OCI-M2 (cell line): ENCODE data around the gene HSD11B1L.

Experiments
- DNase-seq: peaks from one replicate; lab custom pipeline; 2025; ENCODE audit not compliant: unreplicated experiment; lab: John Stamatoyannopoulos, UW

Gene HSD11B1L

DNA sequence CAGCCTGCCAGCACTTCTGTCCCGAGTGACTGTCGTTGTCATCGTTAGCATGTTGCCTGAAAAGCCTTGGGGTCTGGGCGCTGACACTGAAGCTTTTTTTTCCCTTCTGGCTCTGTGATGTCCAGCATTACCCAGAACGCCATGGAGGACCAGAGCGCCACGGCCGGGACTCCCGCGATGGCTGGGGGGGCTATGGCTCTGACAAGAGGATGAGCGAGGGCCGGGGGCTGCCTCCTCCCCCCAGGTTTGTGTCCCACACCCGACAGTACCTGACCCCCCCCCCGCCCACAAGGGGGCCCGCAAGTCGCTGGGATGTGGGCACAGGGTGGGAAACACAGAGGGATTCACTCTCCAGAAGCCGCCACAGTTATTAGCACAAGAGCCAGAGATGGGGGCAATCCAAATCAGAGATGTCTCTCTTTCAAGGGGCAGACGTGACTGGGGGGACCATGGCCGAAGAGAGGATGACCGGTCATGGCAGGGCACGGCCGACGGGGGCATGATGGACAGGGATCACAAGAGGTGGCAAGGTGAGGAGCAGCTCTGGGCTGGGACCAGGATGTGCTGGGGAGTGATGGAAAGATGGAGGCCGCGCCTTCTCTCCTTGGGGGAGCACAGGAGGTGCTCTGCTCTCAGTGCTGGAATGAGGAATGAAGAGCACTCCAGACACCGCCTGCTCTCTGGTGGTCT lies 13.8 kb upstream of the HSD11B1L start:
- DNase-seq = no peak

DNA sequence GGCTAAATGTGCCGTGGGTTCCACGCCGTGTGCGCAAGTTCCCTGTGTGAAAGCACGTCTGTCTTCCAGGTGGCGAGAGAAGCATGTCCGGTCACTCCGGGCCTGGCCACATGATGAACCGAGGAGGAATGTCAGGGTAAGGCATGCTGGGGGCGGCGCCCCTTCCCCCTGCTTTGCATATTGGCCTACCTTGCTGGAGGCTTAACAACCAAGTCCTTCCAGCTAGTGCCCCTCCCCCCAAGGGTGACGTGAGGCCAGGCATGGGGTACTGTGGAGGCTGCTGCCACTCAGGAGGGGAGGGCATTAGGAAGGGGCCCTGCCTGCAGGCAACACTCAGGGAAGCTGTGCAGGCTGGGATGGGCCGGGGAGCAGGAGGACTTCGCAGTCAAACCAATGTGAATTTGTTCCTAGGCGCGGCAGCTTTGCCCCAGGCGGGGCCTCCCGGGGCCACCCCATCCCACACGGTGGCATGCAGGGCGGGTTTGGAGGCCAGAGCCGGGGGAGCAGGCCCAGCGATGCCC lies 13.0 kb upstream of the HSD11B1L start:
- no peak for DNase-seq

DNA sequence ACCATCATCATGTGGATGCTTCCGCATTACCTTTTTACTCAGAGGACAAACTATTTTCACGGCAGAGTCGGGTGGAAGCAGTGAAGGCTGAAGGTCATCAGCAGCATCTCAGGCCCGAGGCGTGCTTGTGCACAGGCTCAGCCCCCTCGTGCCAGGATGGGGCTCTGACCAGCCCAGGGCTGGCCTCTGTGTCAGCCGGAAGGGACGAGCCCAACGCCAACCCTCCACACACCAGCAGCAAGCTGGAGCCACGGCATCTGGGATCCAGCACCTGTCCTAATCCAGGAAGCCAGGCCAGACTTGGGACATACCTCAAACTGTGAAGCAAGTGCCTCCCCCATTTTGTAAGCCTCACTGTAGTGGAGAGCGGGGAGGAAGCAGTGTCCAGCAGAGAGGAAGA lies 11.6 kb upstream of the HSD11B1L start:
- no peak for DNase-seq

DNA sequence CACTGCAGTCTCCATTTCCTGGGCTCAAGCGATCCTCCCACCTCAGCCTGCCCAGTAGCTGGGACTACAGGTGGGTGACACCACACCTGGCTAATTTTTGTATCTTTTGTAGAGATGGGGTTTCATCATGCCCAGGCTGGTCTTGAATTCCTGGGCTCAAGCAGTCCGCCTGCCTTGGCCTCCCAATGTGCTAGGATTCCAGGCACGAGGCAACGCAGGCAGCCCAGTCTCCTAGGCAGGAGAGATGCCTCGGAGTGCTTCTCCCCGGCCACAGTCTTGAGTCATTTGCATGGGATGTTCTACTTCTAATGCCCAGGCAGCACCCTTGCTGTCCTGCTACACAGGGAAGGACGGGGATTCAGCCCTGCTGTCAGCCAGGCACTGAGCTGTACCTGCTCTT lies 9.2 kb upstream of the HSD11B1L start:
- no peak for DNase-seq

DNA sequence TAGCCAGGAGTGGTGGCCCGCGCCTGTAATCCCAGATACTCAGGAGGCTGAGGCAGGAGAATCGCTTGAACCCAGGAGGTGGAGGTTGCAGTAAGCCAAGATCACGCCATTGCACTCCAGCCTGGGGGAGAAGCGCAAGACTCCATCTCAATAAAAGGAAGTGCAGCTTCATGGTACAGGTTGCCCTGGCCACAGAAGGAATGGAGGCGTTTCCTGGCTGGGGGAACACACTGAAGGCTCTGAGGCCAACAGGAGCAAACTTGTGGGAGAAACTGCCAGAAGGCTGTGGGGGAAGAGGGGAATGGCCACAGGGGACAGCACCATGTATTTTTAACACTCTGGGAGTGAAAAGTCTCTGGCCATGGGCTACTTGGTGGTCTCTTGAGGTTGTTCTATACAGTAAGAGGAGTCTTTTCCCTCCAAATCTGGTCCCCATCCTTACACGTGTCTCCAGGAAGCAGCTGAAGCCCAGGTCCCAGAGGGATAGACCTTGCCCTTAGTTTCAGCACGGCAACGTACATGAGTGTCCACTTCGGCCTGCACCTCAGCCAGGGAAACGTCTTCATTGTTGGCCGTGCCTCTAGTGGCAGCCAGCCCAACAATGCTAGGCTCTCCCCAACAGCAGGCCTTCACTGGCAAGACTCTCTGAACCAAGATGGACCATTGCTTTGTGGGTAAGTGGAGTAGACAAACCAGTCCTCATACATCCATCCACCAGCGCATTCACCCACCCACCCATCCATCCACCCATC lies 7.9 kb upstream of the HSD11B1L start:
- DNase-seq = no peak

GRCh38 chr19:5673752-5674151 lies 7.1 kb upstream of the HSD11B1L start:
- no peak for DNase-seq

- DNase-seq = no peak
Measured at GRCh38 chr19:5674714-5675113, 6.1 kb upstream of the HSD11B1L start.

GRCh38 chr19:5676105-5676771 lies 4.6 kb upstream of the HSD11B1L start:
- DNase-seq = no peak

GRCh38 chr19:5676772-5677105 lies 4.1 kb upstream of the HSD11B1L start:
- no peak for DNase-seq

- DNase-seq = no peak
Measured at GRCh38 chr19:5677136-5677535, 3.7 kb upstream of the HSD11B1L start.

- no peak for DNase-seq
Measured at GRCh38 chr19:5677580-5677979, 3.2 kb upstream of the HSD11B1L start.

- no peak for DNase-seq
Measured at GRCh38 chr19:5678071-5678718, 2.6 kb upstream of the HSD11B1L start.

GRCh38 chr19:5679289-5680083 lies 1.3 kb upstream of the HSD11B1L start:
- no peak for DNase-seq

DNA sequence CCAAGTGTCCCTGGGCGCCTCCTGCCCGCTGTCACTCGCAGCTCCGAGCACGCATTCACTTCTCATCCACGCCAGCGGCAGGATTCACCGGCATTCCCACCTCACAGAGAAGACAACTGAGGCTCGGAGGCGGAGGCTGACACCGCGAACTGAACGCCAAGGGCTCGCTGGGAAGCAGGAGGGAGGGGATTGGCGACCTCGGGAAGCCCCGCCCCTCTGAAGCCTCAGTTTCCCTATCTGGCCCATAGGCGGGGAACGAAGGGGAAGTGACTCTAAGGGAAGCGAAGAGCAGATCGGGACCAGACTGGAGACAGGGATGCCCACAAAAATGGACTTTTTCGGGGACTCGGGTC lies 767 bp upstream of the HSD11B1L start:
- DNase-seq = no peak

DNA sequence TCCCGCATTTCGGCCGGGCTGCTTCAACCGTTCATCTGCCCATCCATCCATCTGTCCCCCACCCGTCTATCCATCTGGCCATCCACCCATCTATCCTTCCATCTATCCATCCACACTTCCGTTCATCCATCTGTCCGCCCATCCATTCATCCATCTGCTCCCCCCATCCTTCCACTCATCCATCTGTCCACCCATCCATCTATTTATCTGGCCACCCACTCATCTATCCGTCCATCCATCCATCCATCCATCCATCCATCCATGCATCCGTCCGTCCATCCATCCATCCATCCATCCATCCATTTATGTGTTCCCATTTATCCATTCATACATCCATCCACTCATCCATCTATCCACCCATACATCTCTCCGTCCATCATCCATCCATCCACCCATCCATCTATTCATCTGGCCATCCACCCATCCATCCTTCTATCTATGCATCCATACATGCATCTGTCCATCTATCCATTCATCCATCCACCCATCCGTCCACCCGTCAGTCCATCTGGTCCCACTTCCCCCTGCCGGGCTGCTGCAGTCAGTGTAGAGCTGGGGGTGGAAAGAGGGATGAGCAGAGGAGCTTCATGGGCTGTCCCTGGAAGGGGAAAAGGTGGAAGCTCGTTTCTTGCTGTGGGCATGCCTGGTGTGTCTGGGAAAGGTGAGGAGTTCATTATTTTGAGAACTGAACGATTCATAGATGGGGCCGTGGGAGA lies 722 bp downstream of the HSD11B1L start:
- DNase-seq = no peak

DNA sequence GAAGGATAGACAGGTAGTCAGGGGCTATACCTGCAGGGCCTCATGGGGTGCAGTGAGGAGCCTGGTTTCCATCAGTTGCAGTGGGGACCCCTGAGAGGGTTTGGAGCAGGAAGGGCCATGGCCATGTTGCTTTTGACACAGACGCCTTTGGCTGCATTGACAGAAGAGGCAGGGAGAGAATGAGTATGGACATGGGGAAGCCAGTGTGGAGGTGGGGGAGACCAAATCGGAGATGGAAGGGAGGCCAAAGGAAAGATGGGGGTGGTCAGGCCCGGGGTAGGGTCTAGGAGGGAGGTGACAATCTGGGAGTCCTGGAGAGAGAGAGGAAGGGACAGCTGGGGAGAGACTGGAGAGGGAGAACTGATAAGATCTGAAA lies 1.3 kb downstream of the HSD11B1L start:
- no peak for DNase-seq

DNA sequence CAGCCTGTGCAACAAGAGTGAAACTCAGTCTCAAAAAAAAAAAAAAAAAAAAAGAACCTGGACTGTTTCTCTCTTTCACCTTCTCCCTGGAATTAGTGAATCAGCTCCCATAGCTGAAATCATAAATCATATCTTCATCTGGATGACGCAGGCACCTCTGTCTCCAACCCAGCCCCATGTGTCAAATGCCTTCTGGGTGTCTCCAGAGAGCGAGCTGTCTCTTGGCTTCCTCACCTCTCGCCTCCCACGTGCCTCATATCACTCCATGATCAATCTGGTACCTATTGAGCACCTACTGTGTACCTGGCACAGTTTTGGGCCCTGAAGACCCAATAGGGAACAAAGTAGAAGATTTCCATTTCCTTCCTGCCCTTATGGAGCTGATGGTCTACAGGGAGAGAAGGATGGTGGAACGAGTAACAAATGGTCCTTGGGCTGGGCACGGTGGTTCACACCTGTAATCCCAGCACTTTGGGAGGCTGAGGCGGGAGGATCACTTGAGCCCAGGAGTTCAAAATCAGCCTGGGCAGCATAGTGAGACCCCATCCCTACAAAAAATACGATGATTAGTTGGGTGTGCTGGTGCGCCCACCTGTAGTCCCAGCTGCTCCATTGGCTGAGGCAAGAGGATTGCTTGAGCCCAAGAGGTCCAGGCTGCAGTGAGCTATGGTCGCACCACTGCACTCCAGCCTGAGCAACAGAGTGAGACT lies 2.5 kb downstream of the HSD11B1L start:
- no peak for DNase-seq

DNA sequence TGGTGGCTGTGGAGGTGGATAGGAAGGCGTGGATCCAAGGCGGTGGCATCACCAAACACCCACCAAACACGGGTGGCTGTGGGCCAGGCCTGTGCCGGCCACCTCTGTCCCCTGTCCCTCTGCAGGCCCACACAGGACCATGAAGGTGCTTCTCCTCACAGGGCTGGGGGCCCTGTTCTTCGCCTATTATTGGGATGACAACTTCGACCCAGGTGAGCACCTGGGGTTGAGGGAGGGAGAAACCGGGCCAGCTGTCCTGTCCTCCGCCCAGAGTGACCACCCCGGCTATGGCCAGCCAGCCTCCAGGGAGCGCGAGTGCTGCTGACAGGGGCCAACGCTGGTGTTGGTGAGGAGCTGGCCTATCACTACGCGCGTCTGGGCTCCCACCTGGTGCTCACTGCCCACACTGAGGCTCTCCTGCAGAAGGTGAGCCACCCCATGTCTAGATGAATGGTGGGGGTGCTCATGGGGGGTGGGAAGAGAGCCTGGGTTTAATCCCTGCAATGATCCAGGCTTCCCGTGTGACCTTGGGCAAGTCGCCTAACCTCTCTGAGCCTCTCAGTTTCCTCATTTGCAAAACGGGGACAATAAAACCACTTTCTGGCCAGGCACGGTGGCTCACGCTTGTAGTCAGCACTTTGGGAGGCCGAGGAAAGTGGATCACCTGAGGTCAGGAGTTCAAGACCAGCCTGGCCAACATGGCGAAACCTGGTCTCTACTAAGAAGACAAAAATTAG lies 4.0 kb downstream of the HSD11B1L start:
- no peak for DNase-seq

DNA sequence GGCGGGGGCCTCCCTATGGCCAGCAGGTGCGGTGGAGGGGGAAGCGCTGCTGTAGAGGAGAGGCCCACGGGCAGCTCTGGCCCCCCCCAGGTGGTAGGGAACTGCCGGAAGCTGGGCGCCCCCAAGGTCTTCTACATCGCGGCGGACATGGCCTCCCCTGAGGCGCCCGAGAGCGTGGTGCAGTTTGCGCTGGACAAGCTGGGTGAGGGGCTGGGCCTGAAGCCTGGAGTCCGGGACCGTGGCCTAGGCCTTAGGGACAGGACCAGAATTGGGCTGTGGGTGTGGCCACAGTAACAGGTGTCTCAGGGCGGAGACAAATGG lies 5.5 kb downstream of the HSD11B1L start:
- no peak for DNase-seq
